Neural cell (in vitro differentiated cells): ENCODE measurements around the gene WRAP73. TPM values are rescaled to one million over a fixed set of nuclear protein-coding genes. Genes with fewer than 3 reads are reported as not detected.

Source experiments
- H2AFZ ChIP-seq: fragments of 200-600, 300-800 bp; sonication (generic), shearing (Covaris generic); 2 replicates; pipeline ENCODE4 v1.6.0; 2014; ENCODE audit warnings: low read depth, mild to moderate bottlenecking, antibody characterized with exemption, low read length, moderate library complexity
- H3F3A ChIP-seq: fragments of 200-600 bp; shearing (Covaris generic); 2 replicates; pipeline ENCODE4 v1.6.1; 2016; ENCODE audit warnings: mild to moderate bottlenecking, moderate library complexity, mixed read lengths, antibody characterized with exemption, low read length; ENCODE audit not compliant: insufficient read depth, poor library complexity, severe bottlenecking
- H3K27ac ChIP-seq: fragments of 200-600, 300-800 bp; sonication (generic), shearing (Covaris generic); 2 replicates; pipeline ENCODE4 v1.5.1; 2014; ENCODE audit warnings: mild to moderate bottlenecking, low read length, moderate library complexity
- H3K27me3 ChIP-seq: fragments of 300-800, 200-600 bp; sonication (generic), shearing (Covaris generic); 2 replicates; pipeline ENCODE4 v1.6.0; 2014; ENCODE audit warnings: mild to moderate bottlenecking, low read depth, low read length, moderate library complexity; ENCODE audit not compliant: insufficient read depth
- H3K36me3 ChIP-seq: fragments of 300-800, 200-600 bp; sonication (generic), shearing (Covaris generic); 2 replicates; pipeline ENCODE4 v1.5.1; 2014; ENCODE audit warnings: mild to moderate bottlenecking, antibody characterized with exemption, low read length, moderate library complexity; ENCODE audit not compliant: insufficient read depth
- H3K4me2 ChIP-seq: fragments of 300-800, 200-600 bp; sonication (generic), shearing (Covaris generic); 2 replicates; pipeline ENCODE4 v1.6.0; 2014; ENCODE audit warnings: mild to moderate bottlenecking, low read length
- H3K4me3 ChIP-seq: fragments of 300-800, 200-600 bp; sonication (generic), shearing (Covaris generic); 2 replicates; pipeline ENCODE4 v1.5.1; 2014; ENCODE audit warnings: mild to moderate bottlenecking, low read length, moderate library complexity
- H3K79me2 ChIP-seq: fragments of 200-600 bp; shearing (Covaris generic); replicated peaks from 2 replicates; pipeline ENCODE4 v1.6.0; 2014; ENCODE audit warnings: mild to moderate bottlenecking, low read length, moderate library complexity; ENCODE audit not compliant: insufficient read depth
- H3K9ac ChIP-seq: fragments of 300-800, 200-600 bp; sonication (generic), shearing (Covaris generic); 2 replicates; pipeline ENCODE4 v1.6.1; 2016; ENCODE audit warnings: mild to moderate bottlenecking, low read length, mixed read lengths
- H3K9me2 ChIP-seq: fragments of 200-600 bp; shearing (Covaris generic); 2 replicates; pipeline ENCODE4 v1.6.1; 2016; ENCODE audit warnings: mild to moderate bottlenecking, low read length, mixed read lengths; ENCODE audit not compliant: insufficient read depth
- H3K9me3 ChIP-seq: fragments of 200-600, 300-800 bp; sonication (generic), shearing (Covaris generic); 2 replicates; pipeline ENCODE4 v1.6.1; 2016; ENCODE audit warnings: mild to moderate bottlenecking, mixed run types, low read length, moderate library complexity, mixed read lengths
- H4K20me1 ChIP-seq: fragments of 200-600 bp; shearing (Covaris generic); 2 replicates; pipeline ENCODE4 v1.6.1; 2016; ENCODE audit warnings: mild to moderate bottlenecking, mixed run types; ENCODE audit not compliant: insufficient read depth
- EP300 ChIP-seq: fragments of 450-650 bp; conservative IDR thresholded peaks from 2 replicates; pipeline ENCODE4 v1.6.1; 2014; ENCODE audit warnings: antibody characterized with exemption, mild to moderate bottlenecking, moderate library complexity; ENCODE audit not compliant: poor library complexity, severe bottlenecking
- EZH2 ChIP-seq: fragments of 200-600, 300-800 bp; shearing (Covaris generic), sonication (generic); IDR thresholded peaks from 2 replicates; pipeline ENCODE4 v1.6.1; 2014; ENCODE audit warnings: antibody characterized with exemption, low read length, borderline replicate concordance, mild to moderate bottlenecking; ENCODE audit not compliant: insufficient read depth, poor library complexity, severe bottlenecking
- MXI1 ChIP-seq: fragments of 450-650 bp; conservative IDR thresholded peaks from 2 replicates; pipeline ENCODE4 v1.6.1; 2014; ENCODE audit warnings: antibody characterized with exemption, mild to moderate bottlenecking; ENCODE audit not compliant: poor library complexity, severe bottlenecking
- POLR2AphosphoS5 ChIP-seq: IDR thresholded peaks from 2 replicates; pipeline ENCODE4 v1.6.1; 2012
- RAD21 ChIP-seq: fragments of 450-650 bp; conservative IDR thresholded peaks from 2 replicates; pipeline ENCODE4 v1.6.1; 2014; ENCODE audit warnings: antibody characterized with exemption, mild to moderate bottlenecking, moderate library complexity
- SMC3 ChIP-seq: fragments of 450-650 bp; conservative IDR thresholded peaks from 2 replicates; pipeline ENCODE4 v1.6.1; 2014; ENCODE audit warnings: antibody characterized with exemption, mild to moderate bottlenecking, moderate library complexity; ENCODE audit not compliant: poor library complexity
- TAF1 ChIP-seq: IDR thresholded peaks from 2 replicates; pipeline ENCODE4 v1.6.1; 2012; ENCODE audit warnings: low read depth
- polyA plus RNA-seq: library from polyadenylated mRNA; depleted of rRNA; stranded (reverse); fragments of >200 nt; gene quantifications from 2 replicates; pipeline ENCODE4 v1.2.3, GENCODE V29; 2014
- TF ChIP-seq, protein P1 (sequence below): IDR thresholded peaks from 2 replicates; pipeline ENCODE4 v1.6.1; 2012; ENCODE audit warnings: borderline replicate concordance
- TF ChIP-seq, protein P2 (sequence below): fragments of 450-650 bp; IDR thresholded peaks from 2 replicates; pipeline ENCODE4 v1.5.1; 2014; ENCODE audit warnings: antibody characterized with exemption, mild to moderate bottlenecking, moderate library complexity; ENCODE audit not compliant: poor library complexity, severe bottlenecking

Gene WRAP73
- polyA plus RNA-seq, 1 donor from 2014 or later: 32.9 TPM

DNA sequence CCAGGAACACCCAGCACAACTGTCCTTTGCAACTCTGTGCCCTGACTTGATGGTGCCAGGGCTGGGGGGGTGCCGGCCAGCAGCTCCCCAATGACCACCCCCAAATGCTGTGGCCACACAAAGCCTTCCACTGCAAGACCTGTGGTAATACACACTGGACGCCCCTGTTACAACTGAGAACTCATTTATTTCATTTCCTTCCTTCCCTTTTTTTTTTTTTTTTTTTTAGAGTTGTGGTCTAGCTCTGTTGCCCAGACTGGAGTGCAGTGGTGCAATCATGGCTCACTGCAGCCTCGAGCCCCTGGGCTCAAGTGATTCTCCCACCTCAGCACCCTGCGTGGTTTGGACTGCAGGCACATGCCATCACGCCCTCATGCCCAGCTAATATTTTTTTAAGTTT lies 27.6 kb upstream of the WRAP73 start:
- no peak overlapping the region for H3K27ac ChIP-seq
- no peak overlapping the region for H3K4me2 ChIP-seq
- H3K4me3 ChIP-seq: no peak overlapping the region
- no peaks in the 10 kb centered on the region for H3K9me2 ChIP-seq
- no peaks in the 10 kb centered on the region for H3K27me3 ChIP-seq
- no peaks in the 10 kb centered on the region for H4K20me1 ChIP-seq
- H3K9ac ChIP-seq: no peak overlapping the region
- H3F3A ChIP-seq: no peaks in the 10 kb centered on the region
- TF ChIP-seq SMC3 (no peak), POLR2AphosphoS5 (no peak), EP300 (no peak), RAD21 (no peak)
- TF ChIP-seq, protein P1, sequence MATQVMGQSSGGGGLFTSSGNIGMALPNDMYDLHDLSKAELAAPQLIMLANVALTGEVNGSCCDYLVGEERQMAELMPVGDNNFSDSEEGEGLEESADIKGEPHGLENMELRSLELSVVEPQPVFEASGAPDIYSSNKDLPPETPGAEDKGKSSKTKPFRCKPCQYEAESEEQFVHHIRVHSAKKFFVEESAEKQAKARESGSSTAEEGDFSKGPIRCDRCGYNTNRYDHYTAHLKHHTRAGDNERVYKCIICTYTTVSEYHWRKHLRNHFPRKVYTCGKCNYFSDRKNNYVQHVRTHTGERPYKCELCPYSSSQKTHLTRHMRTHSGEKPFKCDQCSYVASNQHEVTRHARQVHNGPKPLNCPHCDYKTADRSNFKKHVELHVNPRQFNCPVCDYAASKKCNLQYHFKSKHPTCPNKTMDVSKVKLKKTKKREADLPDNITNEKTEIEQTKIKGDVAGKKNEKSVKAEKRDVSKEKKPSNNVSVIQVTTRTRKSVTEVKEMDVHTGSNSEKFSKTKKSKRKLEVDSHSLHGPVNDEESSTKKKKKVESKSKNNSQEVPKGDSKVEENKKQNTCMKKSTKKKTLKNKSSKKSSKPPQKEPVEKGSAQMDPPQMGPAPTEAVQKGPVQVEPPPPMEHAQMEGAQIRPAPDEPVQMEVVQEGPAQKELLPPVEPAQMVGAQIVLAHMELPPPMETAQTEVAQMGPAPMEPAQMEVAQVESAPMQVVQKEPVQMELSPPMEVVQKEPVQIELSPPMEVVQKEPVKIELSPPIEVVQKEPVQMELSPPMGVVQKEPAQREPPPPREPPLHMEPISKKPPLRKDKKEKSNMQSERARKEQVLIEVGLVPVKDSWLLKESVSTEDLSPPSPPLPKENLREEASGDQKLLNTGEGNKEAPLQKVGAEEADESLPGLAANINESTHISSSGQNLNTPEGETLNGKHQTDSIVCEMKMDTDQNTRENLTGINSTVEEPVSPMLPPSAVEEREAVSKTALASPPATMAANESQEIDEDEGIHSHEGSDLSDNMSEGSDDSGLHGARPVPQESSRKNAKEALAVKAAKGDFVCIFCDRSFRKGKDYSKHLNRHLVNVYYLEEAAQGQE: no peak
- H3K36me3 ChIP-seq: no peaks in the 10 kb centered on the region
- H3K9me3 ChIP-seq: no peaks in the 10 kb centered on the region
- H3K79me2 ChIP-seq: no peaks in the 10 kb centered on the region
- no peak overlapping the region for H2AFZ ChIP-seq

DNA sequence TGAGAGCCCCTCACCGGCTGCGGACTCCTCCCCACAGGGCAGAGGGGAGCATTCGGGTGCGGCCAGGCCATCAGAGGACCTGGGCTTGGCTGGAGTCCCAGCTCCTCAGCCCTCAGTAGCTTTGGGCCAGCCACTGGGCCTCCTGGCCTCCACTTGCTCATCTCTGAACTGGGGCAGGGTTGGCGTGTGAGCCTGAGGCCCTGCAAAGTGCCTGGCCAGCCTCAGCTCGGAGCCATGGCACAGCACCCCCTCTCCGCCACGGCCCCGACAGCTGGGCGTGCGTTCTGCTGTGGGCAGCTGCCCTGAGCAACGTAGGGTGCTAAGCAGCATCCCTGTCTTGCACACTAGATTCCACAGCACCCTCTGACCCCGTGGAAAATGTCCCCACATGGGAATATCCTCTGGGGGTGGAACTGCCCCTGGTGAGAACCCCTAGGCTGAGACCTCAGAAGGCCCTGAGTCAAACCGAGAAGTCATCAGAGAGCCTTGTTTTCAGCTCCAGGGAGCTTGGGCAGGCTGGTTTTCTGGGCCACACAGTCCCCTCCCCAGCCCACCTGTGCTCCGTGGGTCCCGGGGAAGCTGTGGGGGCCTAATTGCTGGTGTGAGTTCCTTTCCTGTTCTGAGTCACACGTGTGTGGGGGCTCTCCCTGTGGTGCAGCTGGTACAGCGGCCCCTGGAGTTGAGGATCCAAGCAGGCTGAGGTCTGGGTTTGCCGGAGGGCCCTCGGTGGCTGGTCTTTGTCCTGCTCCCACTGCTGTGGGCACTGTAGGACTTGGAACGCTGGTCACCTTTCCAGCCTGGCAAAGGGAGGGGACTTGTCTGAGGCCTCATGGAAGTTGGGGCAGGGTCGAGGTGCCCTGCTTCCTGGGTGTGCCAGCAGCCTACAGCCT lies 26.9 kb upstream of the WRAP73 start:
- TF ChIP-seq, protein P2, sequence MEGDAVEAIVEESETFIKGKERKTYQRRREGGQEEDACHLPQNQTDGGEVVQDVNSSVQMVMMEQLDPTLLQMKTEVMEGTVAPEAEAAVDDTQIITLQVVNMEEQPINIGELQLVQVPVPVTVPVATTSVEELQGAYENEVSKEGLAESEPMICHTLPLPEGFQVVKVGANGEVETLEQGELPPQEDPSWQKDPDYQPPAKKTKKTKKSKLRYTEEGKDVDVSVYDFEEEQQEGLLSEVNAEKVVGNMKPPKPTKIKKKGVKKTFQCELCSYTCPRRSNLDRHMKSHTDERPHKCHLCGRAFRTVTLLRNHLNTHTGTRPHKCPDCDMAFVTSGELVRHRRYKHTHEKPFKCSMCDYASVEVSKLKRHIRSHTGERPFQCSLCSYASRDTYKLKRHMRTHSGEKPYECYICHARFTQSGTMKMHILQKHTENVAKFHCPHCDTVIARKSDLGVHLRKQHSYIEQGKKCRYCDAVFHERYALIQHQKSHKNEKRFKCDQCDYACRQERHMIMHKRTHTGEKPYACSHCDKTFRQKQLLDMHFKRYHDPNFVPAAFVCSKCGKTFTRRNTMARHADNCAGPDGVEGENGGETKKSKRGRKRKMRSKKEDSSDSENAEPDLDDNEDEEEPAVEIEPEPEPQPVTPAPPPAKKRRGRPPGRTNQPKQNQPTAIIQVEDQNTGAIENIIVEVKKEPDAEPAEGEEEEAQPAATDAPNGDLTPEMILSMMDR: no peak
- TF ChIP-seq POLR2AphosphoS5 (no peak), TAF1 (no peak), SMC3 (no peak), RAD21 (no peak), MXI1 (no peak), EP300 (no peak), EZH2 (no peak)
- TF ChIP-seq, protein P1: no peak
- Histone ChIP-seq H3K9me3 (no peaks in the 10 kb centered on the region), H3K9ac (no peak overlapping the region), H3K9me2 (no peaks in the 10 kb centered on the region), H3K4me2 (no peak overlapping the region), H3K79me2 (no peaks in the 10 kb centered on the region), H3K36me3 (no peaks in the 10 kb centered on the region), H3F3A (no peaks in the 10 kb centered on the region), H3K4me3 (no peak overlapping the region), H4K20me1 (no peaks in the 10 kb centered on the region), H3K27ac (no peak overlapping the region), H2AFZ (no peak overlapping the region), H3K27me3 (no peaks in the 10 kb centered on the region)
